ENCODE data around the gene GAN.

GAN gene

GRCh38 chr16:81311762-81312161, 3.0 kb upstream of the GAN start:
- TF ChIP-seq, protein P1, sequence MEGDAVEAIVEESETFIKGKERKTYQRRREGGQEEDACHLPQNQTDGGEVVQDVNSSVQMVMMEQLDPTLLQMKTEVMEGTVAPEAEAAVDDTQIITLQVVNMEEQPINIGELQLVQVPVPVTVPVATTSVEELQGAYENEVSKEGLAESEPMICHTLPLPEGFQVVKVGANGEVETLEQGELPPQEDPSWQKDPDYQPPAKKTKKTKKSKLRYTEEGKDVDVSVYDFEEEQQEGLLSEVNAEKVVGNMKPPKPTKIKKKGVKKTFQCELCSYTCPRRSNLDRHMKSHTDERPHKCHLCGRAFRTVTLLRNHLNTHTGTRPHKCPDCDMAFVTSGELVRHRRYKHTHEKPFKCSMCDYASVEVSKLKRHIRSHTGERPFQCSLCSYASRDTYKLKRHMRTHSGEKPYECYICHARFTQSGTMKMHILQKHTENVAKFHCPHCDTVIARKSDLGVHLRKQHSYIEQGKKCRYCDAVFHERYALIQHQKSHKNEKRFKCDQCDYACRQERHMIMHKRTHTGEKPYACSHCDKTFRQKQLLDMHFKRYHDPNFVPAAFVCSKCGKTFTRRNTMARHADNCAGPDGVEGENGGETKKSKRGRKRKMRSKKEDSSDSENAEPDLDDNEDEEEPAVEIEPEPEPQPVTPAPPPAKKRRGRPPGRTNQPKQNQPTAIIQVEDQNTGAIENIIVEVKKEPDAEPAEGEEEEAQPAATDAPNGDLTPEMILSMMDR (IDR thresholded peaks at IDR 0.05), result no peak

- TF ChIP-seq, protein P1 (IDR thresholded peaks at IDR 0.05), result no peak
These were observed 810 bp upstream of the GAN start for GRCh38 chr16:81313701-81314602.

GRCh38 chr16:81315271-81316175, 761 bp downstream of the GAN start:
- TF ChIP-seq, protein P1 (IDR thresholded peaks at IDR 0.05), result no peak

DNA sequence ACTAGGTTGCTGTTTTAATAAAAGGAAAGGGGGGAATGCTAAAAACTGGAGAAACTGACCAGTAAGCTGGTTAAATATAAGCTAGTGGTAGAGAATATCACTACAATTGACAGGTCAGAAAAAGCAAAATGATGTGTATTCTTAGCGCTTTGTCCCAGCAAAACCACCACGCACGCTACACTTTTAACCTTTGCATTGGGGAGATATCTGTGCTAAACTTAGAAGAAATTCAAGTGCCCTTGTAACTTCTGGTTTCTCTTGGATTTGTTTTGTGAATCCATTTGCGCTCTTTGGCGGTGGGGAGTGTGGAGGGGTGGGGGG, 1.4 kb downstream of the GAN start:
- TF ChIP-seq, protein P1 (IDR thresholded peaks at IDR 0.05), result no peak

- TF ChIP-seq, protein P1 (IDR thresholded peaks at IDR 0.05), result no peak
These were observed 3.9 kb downstream of the GAN start for GRCh38 chr16:81318711-81319110.

DNA sequence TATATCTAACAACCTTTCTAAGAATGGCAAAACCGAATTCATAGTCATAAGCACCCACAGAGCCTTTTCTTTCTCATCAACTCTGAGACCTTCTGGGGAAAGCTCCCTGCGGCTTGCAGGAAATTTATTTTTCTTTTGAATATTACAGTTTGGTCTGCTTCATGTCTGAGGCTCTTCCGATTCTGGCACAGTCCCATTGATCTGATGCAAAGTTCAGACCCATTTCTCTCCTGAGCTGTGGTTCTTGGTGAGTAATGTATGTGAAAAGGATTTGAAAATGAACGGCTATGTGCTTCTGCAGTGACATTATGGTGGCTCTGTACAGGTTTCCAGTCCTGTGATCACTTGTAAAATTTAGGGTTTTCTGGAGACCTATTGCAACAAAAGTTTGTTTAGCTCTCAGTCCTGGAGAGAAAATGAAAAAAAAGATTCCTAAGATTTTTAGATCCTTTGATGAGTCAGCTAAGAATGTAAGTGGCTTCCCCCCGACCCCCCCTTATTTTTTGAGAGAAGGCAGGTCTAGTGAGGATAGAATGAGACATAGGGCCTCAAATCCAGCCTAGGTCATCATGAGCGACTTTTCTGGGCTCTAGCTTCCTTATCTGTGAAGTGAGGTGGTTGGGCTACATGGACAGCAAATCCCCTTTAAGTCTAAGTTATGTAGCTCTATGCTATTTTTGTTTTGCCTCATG, 4.6 kb downstream of the GAN start:
- TF ChIP-seq, protein P1 (IDR thresholded peaks at IDR 0.05), result no peak

GRCh38 chr16:81321039-81321438, 6.3 kb downstream of the GAN start:
- TF ChIP-seq, protein P1 (IDR thresholded peaks at IDR 0.05), result no peak
